Osteocyte (in vitro differentiated cells): ENCODE measurements around the gene ZNF469. TPM values are rescaled to one million over a fixed set of nuclear protein-coding genes. Genes with fewer than 3 reads are reported as not detected.

Experiments used
- DNase-seq: peaks from one replicate; pipeline ENCODE4 v3.0.0; 2021; ENCODE audit warnings: mixed read lengths; ENCODE audit not compliant: unreplicated experiment; ENCODE audit errors: extremely low spot score
- H3K27ac Mint-ChIP-seq: one replicate; pipeline ENCODE4 v1.8.0; 2021; ENCODE audit warnings: mild to moderate bottlenecking, mixed read lengths; ENCODE audit not compliant: unreplicated experiment
- H3K27me3 Mint-ChIP-seq: one replicate; pipeline ENCODE4 v1.8.0; 2021; ENCODE audit warnings: mixed read lengths; ENCODE audit not compliant: unreplicated experiment
- H3K36me3 Mint-ChIP-seq: one replicate; pipeline ENCODE4 v1.8.0; 2021; ENCODE audit warnings: mixed read lengths; ENCODE audit not compliant: unreplicated experiment
- H3K4me1 Mint-ChIP-seq: one replicate; pipeline ENCODE4 v1.8.0; 2021; ENCODE audit warnings: mixed read lengths; ENCODE audit not compliant: unreplicated experiment
- H3K4me3 Mint-ChIP-seq: one replicate; pipeline ENCODE4 v1.8.0; 2021; ENCODE audit warnings: mild to moderate bottlenecking, moderate library complexity, mixed read lengths; ENCODE audit not compliant: unreplicated experiment
- H3K9me3 Mint-ChIP-seq: one replicate; pipeline ENCODE4 v1.8.0; 2021; ENCODE audit warnings: mixed read lengths; ENCODE audit not compliant: unreplicated experiment
- CTCF ChIP-seq: fragments of 200-600 bp; sonication (generic); IDR thresholded peaks from 2 replicates; pipeline ENCODE4 v1.5.0; 2021; ENCODE audit warnings: antibody characterized with exemption, mild to moderate bottlenecking, moderate library complexity
- total RNA-seq: library from RNA; stranded (reverse); gene quantifications from 2 replicates; pipeline ENCODE4 v1.2.1, GENCODE V29; 2021

Gene ZNF469
- total RNA-seq, 1 donor from 2014 or later = 4.1 TPM

DNA sequence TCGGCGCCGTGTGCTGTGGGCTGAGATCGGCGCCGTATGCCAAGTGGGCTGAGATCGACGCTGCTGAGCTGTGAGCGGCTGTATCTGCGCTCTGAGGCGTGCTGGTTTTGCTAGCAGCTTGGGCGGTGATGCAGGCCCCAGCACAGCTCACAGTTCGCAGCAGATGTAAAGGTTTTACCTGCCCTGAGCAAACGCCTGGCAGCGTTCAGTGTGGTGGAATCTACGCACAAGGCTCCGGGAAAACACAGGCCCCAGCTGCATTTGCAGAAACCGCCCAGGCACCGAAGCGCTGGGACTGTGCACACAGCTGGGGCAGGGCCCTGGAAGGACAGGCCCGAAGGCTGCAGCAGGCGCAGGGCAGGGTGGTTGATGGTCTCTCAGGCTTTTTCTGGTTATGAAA, 8.0 kb upstream of the ZNF469 start:
- no peak for DNase-seq
- H3K27me3 Mint-ChIP-seq = peaks cover 3% of the 10 kb centered on the region

GRCh38 chr16:88375236-88375975, 7.4 kb upstream of the ZNF469 start:
- H3K27ac Mint-ChIP-seq = no peak overlapping the region
- DNase-seq = no peak
- H3K4me3 Mint-ChIP-seq = no peak overlapping the region
- no peaks in the 10 kb centered on the region for H3K9me3 Mint-ChIP-seq
- H3K27me3 Mint-ChIP-seq = peaks cover 3% of the 10 kb centered on the region
- H3K36me3 Mint-ChIP-seq = no peaks in the 10 kb centered on the region
- no peak for TF ChIP-seq CTCF
- H3K4me1 Mint-ChIP-seq = no peaks in the 10 kb centered on the region

More for the DNA sequence above, 8.0 kb upstream of the ZNF469 start:
- Mint-ChIP-seq H3K4me3 (no peak overlapping the region), H3K9me3 (no peaks in the 10 kb centered on the region), H3K4me1 (no peaks in the 10 kb centered on the region), H3K36me3 (no peaks in the 10 kb centered on the region), H3K27ac (no peak overlapping the region)
- TF ChIP-seq CTCF = no peak

GRCh38 chr16:88375996-88376834, 6.5 kb upstream of the ZNF469 start:
- peaks cover 3% of the 10 kb centered on the region for H3K27me3 Mint-ChIP-seq
- TF ChIP-seq CTCF = no peak
- H3K9me3 Mint-ChIP-seq = no peaks in the 10 kb centered on the region
- H3K4me1 Mint-ChIP-seq = no peaks in the 10 kb centered on the region
- no peak overlapping the region for H3K27ac Mint-ChIP-seq
- no peak for DNase-seq
- H3K36me3 Mint-ChIP-seq = no peaks in the 10 kb centered on the region
- H3K4me3 Mint-ChIP-seq = no peak overlapping the region

GRCh38 chr16:88376835-88377726, 5.7 kb upstream of the ZNF469 start:
- no peaks in the 10 kb centered on the region for H3K9me3 Mint-ChIP-seq

More at GRCh38 chr16:88376835-88377726, 5.7 kb upstream of the ZNF469 start:
- H3K4me3 Mint-ChIP-seq = no peak overlapping the region
- no peaks in the 10 kb centered on the region for H3K4me1 Mint-ChIP-seq
- H3K27me3 Mint-ChIP-seq = peaks cover 3% of the 10 kb centered on the region
- no peak for DNase-seq
- no peaks in the 10 kb centered on the region for H3K36me3 Mint-ChIP-seq
- no peak overlapping the region for H3K27ac Mint-ChIP-seq
- TF ChIP-seq CTCF = no peak
